Vagina (tissue), 2 donors: Measurements from ENCODE around the gene ITSN1. TPM values are rescaled to one million over a fixed set of nuclear protein-coding genes. Genes with fewer than 3 reads are reported as not detected.
"Not testable (repeated sequence)": the region's sequence is repeated elsewhere in the genome, so short reads cannot be mapped to it uniquely, and the experiment has no call there.

ENCODE experiments used
- DNase-seq, 2 donors: peaks; one replicate each; pipeline ENCODE4 v3.0.0-alpha.2; 2017; ENCODE audit errors: extremely low spot score in 2 of 2
- H3K27ac ChIP-seq: fragments of 200-600 bp; sonication (generic); one replicate; pipeline ENCODE4 v1.5.1; 2019
- H3K27me3 ChIP-seq: fragments of 200-600 bp; sonication (generic); one replicate; pipeline ENCODE4 v1.5.1; 2019
- H3K36me3 ChIP-seq, 2 donors: fragments of 200-600 bp; sonication (generic); one replicate each; pipeline ENCODE4 v1.5.1; 2017 to 2019
- H3K4me1 ChIP-seq: fragments of 200-600 bp; sonication (generic); one replicate; pipeline ENCODE4 v1.5.1; 2019
- H3K4me3 ChIP-seq, 2 donors: fragments of 200-600 bp; sonication (generic); 1 replicate in 1 of 2; 2 replicates in 1 of 2; pipeline ENCODE4 v1.5.1; 2016 to 2019
- H3K9me3 ChIP-seq: fragments of 200-600 bp; sonication (generic); one replicate; pipeline ENCODE4 v1.5.1; 2019
- POLR2A ChIP-seq, 2 donors: fragments of 450-650 bp; IDR thresholded peaks; one replicate each; pipeline ENCODE4 v1.6.1; 2017; ENCODE audit warnings: antibody characterized with exemption in 2 of 2, mild to moderate bottlenecking in 2 of 2, moderate library complexity in 2 of 2
- POLR2AphosphoS5 ChIP-seq, 2 donors: sonication (generic); formaldehyde crosslinking; IDR thresholded peaks; one replicate each; pipeline ENCODE4 v1.9.0; 2017; ENCODE audit warnings: antibody characterized with exemption in 2 of 2, mild to moderate bottlenecking in 2 of 2, low read depth in 1 of 2; ENCODE audit not compliant: insufficient read depth in 1 of 2
- intact Hi-C: fragments of 100-400 bp; cut with DNase I; formaldehyde crosslinking; loops from one replicate; pipeline ENCODE4 v1.15.1; 2023
- total RNA-seq: library from RNA; depleted of rRNA; stranded (reverse); fragments of >200 nt; gene quantifications from one replicate; pipeline ENCODE4 v1.2.3, GENCODE V29; 2016
- TF ChIP-seq, protein P1 (sequence below), 3 experiments: fragments of 450-650 bp in 2 of 3; fragments of 200-600 bp in 1 of 3; sonication (generic) in 1 of 3; IDR thresholded peaks; one replicate each; pipeline ENCODE4 v1.5.1; 2017 to 2019; ENCODE audit warnings: antibody characterized with exemption in 3 of 3, mild to moderate bottlenecking in 2 of 3, moderate library complexity in 2 of 3

The ITSN1 gene
- total RNA-seq, result 46.9 TPM

DNA sequence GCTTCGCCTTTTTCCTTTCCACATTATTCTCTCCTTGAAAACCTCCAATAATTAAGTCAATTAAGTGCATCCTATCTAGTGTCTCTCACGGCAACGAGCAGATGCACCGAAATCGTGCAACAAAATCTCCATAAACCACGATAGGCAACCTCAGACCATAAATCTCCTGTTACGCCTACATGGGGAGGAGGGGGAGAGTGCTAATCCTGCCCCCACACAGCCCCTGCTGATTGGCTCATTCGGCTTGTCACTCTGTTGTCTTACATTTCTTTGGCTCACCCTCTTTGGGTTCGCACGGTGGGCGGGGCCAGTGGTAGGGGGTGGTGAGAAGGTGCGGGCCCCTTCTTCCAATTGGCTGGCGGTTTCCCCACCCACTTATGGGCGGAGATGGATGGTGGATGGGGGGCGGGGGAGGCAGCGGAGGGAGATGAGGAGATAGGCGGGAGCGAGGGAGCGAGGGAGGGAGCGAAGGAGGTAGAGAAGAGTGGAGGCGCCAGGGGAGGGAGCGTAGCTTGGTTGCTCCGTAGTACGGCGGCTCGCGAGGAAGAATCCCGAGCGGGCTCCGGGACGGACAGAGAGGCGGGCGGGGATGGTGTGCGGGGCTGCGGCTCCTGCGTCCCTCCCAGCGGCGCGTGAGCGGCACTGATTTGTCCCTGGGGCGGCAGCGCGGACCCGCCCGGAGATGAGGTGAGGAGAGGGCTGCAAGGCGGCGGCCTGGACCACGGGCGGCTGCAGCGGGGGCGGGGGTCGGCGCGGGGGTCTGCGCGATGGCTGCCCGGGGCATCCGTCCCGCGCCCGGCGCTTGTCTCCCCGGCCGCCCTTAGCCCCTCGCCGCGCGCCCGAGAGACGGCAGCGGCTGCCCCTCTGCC is at the start of gene ITSN1:
TSS of gene ITSN1 (plus strand) at position 475 of the 869 bp plus-strand sequence. CDS start 76,328 bp downstream, outside the sequence.
- H3K27ac ChIP-seq, result peak within 1 kb of the TSS; percentile 90
- H3K9me3 ChIP-seq, result no peaks in the 10 kb centered on the region
- peak within 1 kb of the TSS; percentile 85 to 91 for H3K4me3 ChIP-seq
- intact Hi-C loops, result loop anchor here (10.0 kb wide), 2 partner anchors 163 to 253 kb away; no protein-coding TSS in a partner anchor
- peak; percentile 99 to 100 for DNase-seq
- no peaks in the 10 kb centered on the region for H3K27me3 ChIP-seq
- peaks cover 48% of the 10 kb centered on the region for H3K4me1 ChIP-seq
- TF ChIP-seq POLR2A (IDR thresholded peaks at IDR 0.05), result peak in 1 of 2 donors; percentile 95
- peak; percentile 75 to 91 for TF ChIP-seq POLR2AphosphoS5 (IDR thresholded peaks at IDR 0.05; ENCODE audit: insufficient read depth in 1 of 2, low read depth in 1 of 2)
- TF ChIP-seq, protein P1, sequence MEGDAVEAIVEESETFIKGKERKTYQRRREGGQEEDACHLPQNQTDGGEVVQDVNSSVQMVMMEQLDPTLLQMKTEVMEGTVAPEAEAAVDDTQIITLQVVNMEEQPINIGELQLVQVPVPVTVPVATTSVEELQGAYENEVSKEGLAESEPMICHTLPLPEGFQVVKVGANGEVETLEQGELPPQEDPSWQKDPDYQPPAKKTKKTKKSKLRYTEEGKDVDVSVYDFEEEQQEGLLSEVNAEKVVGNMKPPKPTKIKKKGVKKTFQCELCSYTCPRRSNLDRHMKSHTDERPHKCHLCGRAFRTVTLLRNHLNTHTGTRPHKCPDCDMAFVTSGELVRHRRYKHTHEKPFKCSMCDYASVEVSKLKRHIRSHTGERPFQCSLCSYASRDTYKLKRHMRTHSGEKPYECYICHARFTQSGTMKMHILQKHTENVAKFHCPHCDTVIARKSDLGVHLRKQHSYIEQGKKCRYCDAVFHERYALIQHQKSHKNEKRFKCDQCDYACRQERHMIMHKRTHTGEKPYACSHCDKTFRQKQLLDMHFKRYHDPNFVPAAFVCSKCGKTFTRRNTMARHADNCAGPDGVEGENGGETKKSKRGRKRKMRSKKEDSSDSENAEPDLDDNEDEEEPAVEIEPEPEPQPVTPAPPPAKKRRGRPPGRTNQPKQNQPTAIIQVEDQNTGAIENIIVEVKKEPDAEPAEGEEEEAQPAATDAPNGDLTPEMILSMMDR (IDR thresholded peaks at IDR 0.05), result no peak
- no peaks in the 10 kb centered on the region for H3K36me3 ChIP-seq

DNA sequence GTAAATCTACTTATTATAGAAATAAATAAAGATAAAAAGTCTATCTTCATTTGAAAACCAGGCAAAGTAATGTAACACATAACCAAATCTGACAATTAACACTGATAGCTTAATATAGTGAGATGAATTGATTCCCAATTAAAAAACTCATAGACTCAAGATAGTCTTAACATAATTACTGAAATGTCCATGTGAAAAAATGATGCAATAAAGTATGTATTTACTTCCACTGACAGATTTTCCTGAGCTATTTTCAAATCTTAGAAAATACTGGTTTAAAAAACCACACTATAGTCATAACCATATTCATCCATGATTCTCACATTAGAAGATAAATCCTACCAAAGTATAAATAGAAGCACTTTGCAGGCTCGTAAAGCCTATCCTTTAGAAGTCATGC is 44.2 kb upstream of the ITSN1 start:
- Histone ChIP-seq H3K9me3 (no peaks in the 10 kb centered on the region), H3K27ac (no peak overlapping the region), H3K4me1 (no peaks in the 10 kb centered on the region), H3K4me3 (no peak overlapping the region), H3K27me3 (no peaks in the 10 kb centered on the region), H3K36me3 (peaks cover 0 to 53% of the 10 kb centered on the region in 2 donors)
- TF ChIP-seq POLR2AphosphoS5 (IDR thresholded peaks at IDR 0.05; ENCODE audit: insufficient read depth in 1 of 2, low read depth in 1 of 2), result no peak
- TF ChIP-seq POLR2A (IDR thresholded peaks at IDR 0.05), result no peak
- TF ChIP-seq, protein P1 (IDR thresholded peaks at IDR 0.05), result no peak
- no peak for DNase-seq
- intact Hi-C loops, result no loop called here

DNA sequence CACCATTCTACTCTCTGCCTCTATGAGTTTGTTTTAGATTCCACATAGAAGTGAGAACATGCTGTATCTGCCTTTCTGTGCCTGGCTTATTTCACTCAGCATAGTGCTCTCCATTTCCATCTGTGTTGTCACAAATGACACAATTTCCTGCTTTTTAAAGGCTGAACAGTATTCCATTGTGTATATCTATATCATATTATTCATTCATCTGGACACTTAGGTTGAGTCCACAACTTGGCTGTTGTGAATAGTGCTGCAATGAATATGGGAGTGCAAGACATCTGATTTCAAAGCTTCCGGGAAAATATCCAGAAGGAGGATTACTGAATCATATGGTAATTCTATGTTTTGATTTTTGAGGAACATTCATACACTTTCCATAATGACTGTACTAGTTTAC is 33.7 kb upstream of the ITSN1 start:
- TF ChIP-seq POLR2AphosphoS5 (IDR thresholded peaks at IDR 0.05; ENCODE audit: insufficient read depth in 1 of 2, low read depth in 1 of 2), result no peak
- TF ChIP-seq, protein P1 (IDR thresholded peaks at IDR 0.05), result no peak
- no peak for TF ChIP-seq POLR2A (IDR thresholded peaks at IDR 0.05)
- Histone ChIP-seq H3K4me1 (no peaks in the 10 kb centered on the region), H3K27ac (no peak overlapping the region), H3K36me3 (peaks cover 0 to 40% of the 10 kb centered on the region in 2 donors), H3K4me3 (no peak overlapping the region), H3K9me3 (no peaks in the 10 kb centered on the region), H3K27me3 (no peaks in the 10 kb centered on the region)
- no peak for DNase-seq
- intact Hi-C loops, result no loop called here

DNA sequence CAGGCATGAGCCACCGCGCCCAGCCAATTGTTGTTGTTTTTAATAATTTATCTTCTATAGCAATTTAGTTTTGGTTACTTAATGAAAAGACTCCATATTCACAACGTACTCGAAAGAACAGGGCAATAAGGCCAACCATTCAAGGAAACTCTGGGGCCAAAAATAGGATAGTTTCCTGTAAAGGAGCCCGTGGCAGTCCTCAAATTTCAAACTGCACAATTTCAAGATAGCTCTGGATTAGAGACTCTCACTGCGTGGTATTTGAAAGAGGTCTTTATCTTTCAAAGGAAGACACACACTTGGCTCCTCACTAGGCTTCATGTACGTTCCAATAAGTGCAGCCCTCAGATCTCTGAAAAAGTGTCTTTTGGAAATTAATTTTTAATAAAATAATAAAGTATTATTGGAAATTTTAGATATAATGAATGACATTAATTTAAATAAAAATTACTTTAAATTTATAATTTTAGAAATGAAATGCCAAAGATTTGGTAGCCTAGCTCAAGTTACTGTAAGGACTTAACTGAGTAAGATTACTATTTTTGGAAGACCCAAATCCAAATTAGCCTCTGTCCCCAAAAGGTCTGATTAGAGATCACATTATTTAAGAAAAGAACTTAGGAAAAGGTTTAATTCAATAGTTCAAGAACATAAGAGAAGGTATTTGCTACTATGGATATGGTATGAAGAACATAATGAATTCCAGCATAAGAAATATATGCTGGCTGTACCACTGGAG is 31.1 kb upstream of the ITSN1 start:
- Histone ChIP-seq H3K9me3 (no peaks in the 10 kb centered on the region), H3K36me3 (peaks cover 0 to 38% of the 10 kb centered on the region in 2 donors), H3K4me3 (no peak overlapping the region), H3K4me1 (no peaks in the 10 kb centered on the region), H3K27me3 (no peaks in the 10 kb centered on the region), H3K27ac (no peak overlapping the region)
- TF ChIP-seq POLR2AphosphoS5 (IDR thresholded peaks at IDR 0.05; ENCODE audit: insufficient read depth in 1 of 2, low read depth in 1 of 2), result no peak
- TF ChIP-seq, protein P1 (IDR thresholded peaks at IDR 0.05), result no peak
- TF ChIP-seq POLR2A (IDR thresholded peaks at IDR 0.05), result no peak
- DNase-seq, result no peak
- intact Hi-C loops, result no loop called here

DNA sequence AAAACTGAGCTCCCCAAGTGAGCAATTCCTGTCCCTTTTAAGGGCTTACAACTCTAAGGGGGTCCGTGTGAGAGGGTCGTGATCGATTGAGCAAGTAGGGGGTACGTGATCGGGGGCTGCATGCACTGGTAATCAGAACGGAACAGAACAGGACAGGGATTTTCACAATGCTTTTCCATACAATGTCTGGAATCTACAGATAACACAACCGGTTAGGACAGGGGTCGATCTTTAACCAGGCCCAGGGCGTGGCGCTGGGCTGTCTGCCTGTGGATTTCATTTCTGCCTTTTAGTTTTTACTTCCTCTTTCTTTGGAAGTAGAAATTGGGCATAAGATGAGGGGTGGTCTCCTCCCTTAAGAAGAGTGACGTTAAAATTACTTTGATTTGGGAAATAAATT is 24.7 kb upstream of the ITSN1 start:
- H3K4me3 ChIP-seq, H3K4me1 ChIP-seq, intact Hi-C loops, DNase-seq, H3K27ac ChIP-seq, H3K9me3 ChIP-seq, H3K27me3 ChIP-seq: not testable (repeated sequence)
- peaks cover 0 to 19% of the 10 kb centered on the region in 2 donors for H3K36me3 ChIP-seq
